Gastrocnemius medialis (tissue), 4 donors: ENCODE data around the gene EIF3L.

Source experiments
- CTCF ChIP-seq, 5 experiments: fragments of 450-650 bp in 3 of 5; fragments of 200-600 bp in 2 of 5; sonication (generic) in 2 of 5; IDR thresholded peaks in 4 of 5; conservative IDR thresholded peaks in 1 of 5; 1 replicate in 4 of 5; 2 replicates in 1 of 5; pipeline ENCODE4 v1.5.1; 2016 to 2019; ENCODE audit warnings: antibody characterized with exemption in 5 of 5, mild to moderate bottlenecking in 3 of 5, moderate library complexity in 3 of 5
- POLR2A ChIP-seq, 2 donors: fragments of 450-650 bp; IDR thresholded peaks; one replicate each; pipeline ENCODE4 v1.6.1; 2017; ENCODE audit warnings: antibody characterized with exemption in 2 of 2, mild to moderate bottlenecking in 2 of 2, moderate library complexity in 2 of 2

- TF ChIP-seq CTCF (IDR thresholded peaks at IDR 0.05 in 4 of 5, conservative IDR thresholded peaks at IDR 0.05 in 1 of 5): no peak
- no peak for TF ChIP-seq POLR2A (IDR thresholded peaks at IDR 0.05)
These were observed 55.6 kb downstream of the EIF3L start for GRCh38 chr22:37904572-37905533.
